Progenitor cell of endocrine pancreas (in vitro differentiated cells): ENCODE measurements around the gene AFG3L2. TPM values are rescaled to one million over a fixed set of nuclear protein-coding genes. Genes with fewer than 3 reads are reported as not detected.
A peak's percentile ranks its signal among the peaks of the same experiment; 100 is the strongest.

ENCODE experiments used
- DNase-seq: peaks from one replicate; pipeline ENCODE4 v3.0.0; 2021; ENCODE audit warnings: low spot score; ENCODE audit not compliant: unreplicated experiment
- H3K27ac Mint-ChIP-seq: 2 replicates; pipeline ENCODE4 v1.8.0; 2021; ENCODE audit warnings: mild to moderate bottlenecking, moderate library complexity, mixed read lengths
- H3K27me3 Mint-ChIP-seq: 2 replicates; pipeline ENCODE4 v1.8.0; 2021; ENCODE audit warnings: mixed read lengths
- H3K36me3 Mint-ChIP-seq: 2 replicates; pipeline ENCODE4 v1.8.0; 2022; ENCODE audit warnings: mixed read lengths; ENCODE audit not compliant: insufficient read depth
- H3K4me1 Mint-ChIP-seq: 2 replicates; pipeline ENCODE4 v1.8.0; 2021; ENCODE audit warnings: low read depth, mixed read lengths
- H3K4me3 Mint-ChIP-seq: 2 replicates; pipeline ENCODE4 v1.8.0; 2021; ENCODE audit warnings: low read depth, mild to moderate bottlenecking, moderate library complexity, mixed read lengths
- H3K9me3 Mint-ChIP-seq: 2 replicates; pipeline ENCODE4 v1.8.0; 2021; ENCODE audit warnings: low read depth, mixed read lengths
- CTCF ChIP-seq: fragments of 200-600 bp; sonication (generic); IDR thresholded peaks from one replicate; pipeline ENCODE4 v1.5.0; 2021; ENCODE audit warnings: antibody characterized with exemption, mild to moderate bottlenecking; ENCODE audit not compliant: unreplicated experiment
- total RNA-seq: library from RNA; stranded (reverse); gene quantifications from 2 replicates; pipeline ENCODE4 v1.2.1, GENCODE V29; 2021

AFG3L2 gene
- total RNA-seq, 1 donor from 2014 or later: 44.6 TPM

- no peak for DNase-seq
- Mint-ChIP-seq H3K9me3 (no peaks in the 10 kb centered on the region), H3K4me1 (no peaks in the 10 kb centered on the region), H3K27ac (no peak overlapping the region), H3K4me3 (no peak overlapping the region), H3K36me3 (no peaks in the 10 kb centered on the region), H3K27me3 (peaks cover 22% of the 10 kb centered on the region)
- TF ChIP-seq CTCF: no peak
Observed at GRCh38 chr18:12397254-12397653, 20.2 kb upstream of the AFG3L2 start.

- DNase-seq: no peak
- TF ChIP-seq CTCF: no peak
- H3K9me3 Mint-ChIP-seq: no peaks in the 10 kb centered on the region
- H3K27me3 Mint-ChIP-seq: peaks cover 14% of the 10 kb centered on the region
- no peaks in the 10 kb centered on the region for H3K36me3 Mint-ChIP-seq
- H3K27ac Mint-ChIP-seq: no peak overlapping the region
- H3K4me3 Mint-ChIP-seq: no peak overlapping the region
- H3K4me1 Mint-ChIP-seq: no peaks in the 10 kb centered on the region
Observed at GRCh38 chr18:12394428-12394827, 17.4 kb upstream of the AFG3L2 start.

- Mint-ChIP-seq H3K4me3 (no peak overlapping the region), H3K9me3 (no peaks in the 10 kb centered on the region), H3K36me3 (no peaks in the 10 kb centered on the region), H3K27ac (no peak overlapping the region), H3K27me3 (peaks cover 14% of the 10 kb centered on the region), H3K4me1 (no peaks in the 10 kb centered on the region)
- TF ChIP-seq CTCF: no peak
- no peak for DNase-seq
Observed at GRCh38 chr18:12393998-12394397, 17.0 kb upstream of the AFG3L2 start.

- no peak for TF ChIP-seq CTCF
- no peak overlapping the region for H3K4me3 Mint-ChIP-seq
- H3K27ac Mint-ChIP-seq: no peak overlapping the region
Observed at GRCh38 chr18:12393510-12393909, 16.5 kb upstream of the AFG3L2 start.

GRCh38 chr18:12391487-12392165, 14.6 kb upstream of the AFG3L2 start:
- no peaks in the 10 kb centered on the region for H3K4me1 Mint-ChIP-seq
- no peaks in the 10 kb centered on the region for H3K36me3 Mint-ChIP-seq
- TF ChIP-seq CTCF: peak; percentile 92
- no peak overlapping the region for H3K27ac Mint-ChIP-seq
- H3K9me3 Mint-ChIP-seq: no peaks in the 10 kb centered on the region
- DNase-seq: peak; percentile 27
- H3K4me3 Mint-ChIP-seq: no peak overlapping the region
- peaks cover 8% of the 10 kb centered on the region for H3K27me3 Mint-ChIP-seq

More at GRCh38 chr18:12393510-12393909, 16.5 kb upstream of the AFG3L2 start:
- DNase-seq: no peak
- Mint-ChIP-seq H3K27me3 (peaks cover 14% of the 10 kb centered on the region), H3K36me3 (no peaks in the 10 kb centered on the region), H3K9me3 (no peaks in the 10 kb centered on the region), H3K4me1 (no peaks in the 10 kb centered on the region)
